Measurements from ENCODE around the gene GIMAP7.
A peak's percentile ranks its signal among the peaks of the same experiment; 100 is the strongest.
"Not testable (repeated sequence)": the region's sequence is repeated elsewhere in the genome, so short reads cannot be mapped to it uniquely, and the experiment has no call there.

GIMAP7 gene

GRCh38 chr7:150514748-150515222, at the start of gene GIMAP7:
GIMAP7 (plus strand) TSS chr7:150514872; CDS start chr7:150519975, 5,103 bp downstream.
- DNase-seq, result peak; percentile 7 to 18

DNA sequence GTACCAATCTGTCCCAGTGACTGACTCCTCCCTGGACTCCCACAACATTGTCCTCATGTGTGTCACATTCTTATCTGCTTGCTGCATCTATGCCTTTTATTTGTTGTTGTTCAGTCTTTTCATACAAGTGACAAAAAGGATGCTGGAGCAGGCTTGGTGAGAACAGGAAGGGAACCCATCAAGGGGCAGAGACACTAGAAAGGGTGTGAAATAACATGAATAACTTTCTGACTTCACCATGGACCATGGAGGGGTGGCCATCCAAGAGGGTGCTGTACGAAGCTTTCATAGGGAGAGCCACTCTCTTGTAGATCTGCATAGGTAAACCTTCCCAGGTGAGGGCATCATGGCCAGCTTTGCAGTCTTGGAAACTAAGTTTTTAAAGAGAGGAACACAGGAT, 49.7 kb upstream of the GIMAP7 start:
- DNase-seq, result no peak

GRCh38 chr7:150465414-150465813, 49.3 kb upstream of the GIMAP7 start:
- no peak for DNase-seq

DNA sequence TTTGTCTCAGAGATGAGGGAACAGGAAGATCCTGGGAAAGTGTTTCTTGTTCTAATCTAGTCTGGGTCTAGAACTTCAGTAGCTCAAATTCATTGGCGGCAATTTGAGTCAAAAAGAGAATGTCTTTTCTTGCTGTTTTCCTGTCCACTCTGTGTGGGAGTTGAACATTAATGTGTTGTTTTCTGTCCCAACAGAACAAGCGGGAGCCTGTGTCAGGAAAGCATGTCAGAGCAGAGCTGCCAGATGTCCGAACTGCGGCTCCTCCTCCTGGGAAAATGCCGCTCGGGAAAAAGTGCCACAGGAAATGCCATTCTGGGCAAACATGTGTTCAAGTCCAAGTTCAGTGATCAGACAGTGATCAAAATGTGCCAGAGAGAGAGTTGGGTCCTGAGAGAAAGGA, 48.2 kb upstream of the GIMAP7 start:
- DNase-seq, result no peak

DNA sequence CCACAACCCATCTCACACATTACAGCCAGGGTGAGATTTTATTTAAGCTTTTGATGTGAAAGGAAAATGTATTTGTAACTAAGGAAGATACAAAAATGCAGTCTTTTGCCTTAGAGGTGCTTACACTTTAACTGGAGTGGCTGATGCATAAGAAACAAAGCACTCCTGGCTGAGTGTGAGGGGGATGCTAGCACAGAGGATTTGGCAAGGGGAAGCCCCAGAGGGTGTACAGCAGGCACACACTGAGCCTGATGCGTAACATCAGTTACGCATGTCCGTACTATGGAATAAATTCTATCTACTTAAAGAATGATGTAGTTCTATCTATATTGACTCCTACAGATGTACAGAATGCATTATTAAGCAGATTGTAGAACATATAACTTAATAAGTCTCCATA, 46.4 kb upstream of the GIMAP7 start:
- DNase-seq, result no peak

DNA sequence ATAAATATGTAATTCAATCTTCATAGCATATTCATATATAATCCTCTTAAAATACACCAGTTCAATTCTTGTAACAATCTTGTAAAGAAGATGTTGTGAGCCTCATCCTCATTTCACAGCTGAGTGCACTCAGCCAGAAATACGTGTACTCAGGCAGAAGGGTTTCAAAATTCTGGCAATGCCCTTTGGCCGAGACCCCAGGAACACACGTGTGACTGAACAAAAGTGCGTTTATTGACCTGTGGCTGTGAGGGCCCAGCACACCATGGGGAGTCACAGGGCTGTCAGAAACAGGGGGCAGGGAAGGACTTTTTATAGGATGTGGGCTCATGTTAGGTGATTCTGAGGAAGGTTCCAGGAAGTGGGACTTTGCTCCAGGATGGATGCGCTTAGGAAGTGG, 42.8 kb upstream of the GIMAP7 start:
- no peak for DNase-seq

GRCh38 chr7:150473902-150474301, 40.8 kb upstream of the GIMAP7 start:
- DNase-seq, result no peak

DNA sequence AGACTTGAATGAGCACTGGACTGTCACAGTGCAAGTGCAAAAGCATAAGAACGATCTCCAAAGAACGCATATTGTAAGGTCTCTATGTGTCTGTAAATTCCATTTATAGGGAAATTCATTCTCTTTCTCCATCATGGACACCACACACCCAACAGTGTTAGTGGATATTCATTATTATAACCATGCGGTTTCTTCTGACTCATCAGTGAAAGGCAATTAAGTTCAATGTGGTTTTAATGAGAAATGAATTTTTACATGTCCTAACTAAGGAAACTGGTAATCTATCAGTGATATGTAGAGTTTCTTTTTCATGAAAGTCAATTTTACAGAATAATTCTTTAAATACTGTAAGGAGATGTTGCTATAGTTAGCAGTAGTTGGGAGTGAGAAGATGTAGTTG, 38.4 kb upstream of the GIMAP7 start:
- DNase-seq, result no peak

DNA sequence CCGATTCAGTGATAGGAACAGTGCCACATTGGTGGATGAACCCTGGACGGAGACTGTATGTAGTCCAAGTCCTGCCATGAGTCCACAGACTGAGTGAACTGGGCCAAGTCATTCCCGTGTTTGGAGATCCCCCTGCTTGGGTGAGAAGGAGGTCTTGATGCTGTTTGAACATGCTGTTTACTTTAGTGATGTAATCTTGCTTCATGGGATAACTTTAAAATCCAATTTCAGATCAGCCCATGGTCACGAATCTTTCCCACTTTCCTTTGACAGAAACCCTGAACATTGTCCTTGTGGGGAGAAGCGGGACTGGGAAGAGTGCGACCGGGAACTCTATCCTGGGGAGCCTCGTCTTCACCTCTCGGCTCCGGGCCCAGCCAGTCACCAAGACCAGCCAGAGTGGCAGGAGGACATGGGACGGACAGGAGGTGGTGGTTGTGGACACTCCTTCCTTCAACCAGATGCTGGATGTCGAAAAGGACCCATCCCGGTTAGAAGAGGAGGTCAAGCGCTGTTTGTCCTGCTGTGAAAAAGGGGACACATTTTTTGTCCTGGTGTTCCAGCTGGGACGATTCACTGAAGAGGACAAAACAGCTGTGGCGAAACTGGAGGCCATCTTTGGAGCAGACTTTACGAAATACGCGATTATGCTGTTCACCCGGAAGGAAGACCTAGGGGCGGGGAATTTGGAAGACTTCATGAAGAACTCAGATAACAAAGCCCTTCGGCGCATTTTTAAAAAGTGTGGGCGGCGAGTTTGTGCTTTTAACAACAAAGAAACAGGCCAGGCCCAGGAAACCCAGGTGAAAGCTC, 37.6 kb upstream of the GIMAP7 start:
- DNase-seq, result no peak

DNA sequence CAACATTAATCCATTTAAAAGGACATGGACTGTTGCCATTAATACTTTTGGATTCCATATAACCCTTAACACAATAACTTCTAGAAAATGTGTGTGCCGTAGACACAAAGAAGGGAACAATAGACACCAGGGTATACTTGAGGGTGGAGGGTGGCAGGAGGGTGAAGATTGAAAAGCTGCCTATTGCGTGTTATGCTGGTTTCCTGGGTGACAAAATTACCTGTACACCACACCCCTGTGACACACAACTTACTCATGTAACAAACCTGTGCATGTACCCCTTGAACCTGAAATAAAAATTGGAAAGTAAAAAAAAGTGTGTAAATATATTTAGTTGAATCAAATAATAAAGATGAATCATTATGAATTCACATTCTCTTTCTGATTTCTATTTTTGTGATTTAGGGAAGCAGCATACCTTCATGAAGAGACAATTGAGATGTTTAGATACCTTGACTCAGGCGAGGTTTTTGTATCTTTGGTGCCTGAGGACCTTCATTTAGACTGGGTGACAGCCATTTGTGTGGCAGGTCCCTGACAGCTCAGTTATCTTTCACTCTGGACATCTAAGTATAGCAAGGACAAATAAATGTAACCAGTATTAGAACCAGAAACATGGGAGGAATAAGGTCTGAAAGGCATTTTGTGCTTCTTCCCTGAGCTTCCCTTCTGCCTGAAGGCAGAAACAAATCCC, 35.5 kb upstream of the GIMAP7 start:
- no peak for DNase-seq

GRCh38 chr7:150481186-150481920, 33.3 kb upstream of the GIMAP7 start:
- peak; percentile 40 to 67 for DNase-seq

DNA sequence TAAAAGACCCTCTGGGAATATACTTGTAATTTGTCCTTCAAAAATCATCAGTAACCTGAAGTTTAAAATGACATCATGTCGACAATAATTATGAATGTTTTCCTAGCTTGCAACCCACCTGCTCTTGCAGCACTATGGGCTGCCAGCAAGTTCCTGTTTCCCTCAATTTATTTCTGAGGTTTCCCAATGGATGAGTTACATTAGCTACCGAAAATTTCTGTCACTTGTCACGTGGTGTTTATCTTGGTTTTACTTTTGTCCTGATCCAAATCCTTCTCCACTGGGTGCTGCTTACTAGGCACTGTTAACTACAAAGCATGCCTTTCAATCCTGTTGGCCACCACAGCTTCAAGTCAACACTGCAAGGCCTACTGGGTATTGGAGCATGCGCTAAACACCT, 32.8 kb upstream of the GIMAP7 start:
- peak; percentile 55 to 84 for DNase-seq

DNA sequence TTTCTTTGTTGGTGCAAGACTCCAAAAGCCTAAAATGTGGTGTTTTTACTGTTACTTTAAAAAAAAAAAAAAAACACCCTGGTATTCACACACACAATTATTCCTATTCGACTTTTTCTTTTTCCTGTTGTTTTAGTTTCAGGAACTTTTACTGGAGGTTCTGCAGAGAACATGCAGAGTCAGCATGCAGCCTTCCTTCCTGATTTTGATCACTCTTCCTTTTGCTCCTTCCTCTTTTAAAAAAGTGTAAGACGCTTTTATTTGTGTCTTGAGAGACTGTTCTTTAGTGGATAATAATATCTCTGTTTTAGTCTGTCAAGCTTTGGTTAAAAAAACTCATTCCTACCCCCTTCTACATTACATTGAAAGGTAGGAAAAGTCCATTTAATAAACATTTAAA, 31.2 kb upstream of the GIMAP7 start:
- peak; percentile 43 to 44 for DNase-seq

GRCh38 chr7:150484071-150484470, 30.6 kb upstream of the GIMAP7 start:
- DNase-seq, result not testable (repeated sequence)

- DNase-seq, result no peak
Measured at GRCh38 chr7:150487625-150488024, 27.0 kb upstream of the GIMAP7 start.

- DNase-seq, result peak; percentile 93 to 97
Measured at GRCh38 chr7:150489782-150490181, 24.9 kb upstream of the GIMAP7 start.

- DNase-seq, result not testable (repeated sequence)
Measured at GRCh38 chr7:150493442-150493841, 21.2 kb upstream of the GIMAP7 start.

GRCh38 chr7:150502519-150502918, 12.2 kb upstream of the GIMAP7 start:
- no peak for DNase-seq

DNA sequence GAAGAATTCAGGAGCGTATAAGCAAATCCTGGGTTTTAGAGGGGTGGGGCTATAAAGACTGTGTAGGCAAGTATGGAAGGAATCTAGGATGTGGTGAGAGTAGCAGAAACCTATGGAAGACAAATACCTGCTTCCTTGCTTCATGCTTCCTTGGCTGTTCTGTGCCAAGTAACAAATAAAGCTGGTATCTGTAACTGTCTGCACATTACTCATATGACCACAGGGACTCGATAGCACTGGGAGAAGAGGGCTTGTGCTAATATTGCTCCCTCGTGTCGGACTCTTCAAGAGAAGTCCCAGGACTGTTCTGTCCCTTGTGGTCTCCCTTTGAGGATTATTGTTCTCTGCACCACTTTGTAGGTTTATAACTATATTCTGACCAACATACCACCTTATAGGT, 11.5 kb upstream of the GIMAP7 start:
- DNase-seq, result no peak

DNA sequence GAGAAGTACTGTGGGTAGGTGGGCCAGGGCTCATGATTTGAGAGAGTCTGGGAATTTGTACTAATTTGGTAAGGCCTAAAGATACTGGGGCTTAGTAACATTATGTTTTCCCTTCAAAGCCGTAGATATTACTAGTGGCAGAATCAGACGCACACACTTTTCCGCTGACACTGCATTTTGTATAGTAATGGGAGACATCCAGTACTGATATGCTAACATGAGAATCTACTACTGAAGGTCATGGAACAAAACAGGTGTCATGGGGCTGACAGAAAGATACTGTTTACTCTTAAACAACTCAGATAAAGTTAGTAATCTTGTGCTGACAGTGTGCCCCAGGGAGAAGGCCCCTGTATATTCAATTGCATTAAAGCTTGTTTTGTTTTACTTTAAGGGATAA, 11.1 kb upstream of the GIMAP7 start:
- DNase-seq, result no peak

DNA sequence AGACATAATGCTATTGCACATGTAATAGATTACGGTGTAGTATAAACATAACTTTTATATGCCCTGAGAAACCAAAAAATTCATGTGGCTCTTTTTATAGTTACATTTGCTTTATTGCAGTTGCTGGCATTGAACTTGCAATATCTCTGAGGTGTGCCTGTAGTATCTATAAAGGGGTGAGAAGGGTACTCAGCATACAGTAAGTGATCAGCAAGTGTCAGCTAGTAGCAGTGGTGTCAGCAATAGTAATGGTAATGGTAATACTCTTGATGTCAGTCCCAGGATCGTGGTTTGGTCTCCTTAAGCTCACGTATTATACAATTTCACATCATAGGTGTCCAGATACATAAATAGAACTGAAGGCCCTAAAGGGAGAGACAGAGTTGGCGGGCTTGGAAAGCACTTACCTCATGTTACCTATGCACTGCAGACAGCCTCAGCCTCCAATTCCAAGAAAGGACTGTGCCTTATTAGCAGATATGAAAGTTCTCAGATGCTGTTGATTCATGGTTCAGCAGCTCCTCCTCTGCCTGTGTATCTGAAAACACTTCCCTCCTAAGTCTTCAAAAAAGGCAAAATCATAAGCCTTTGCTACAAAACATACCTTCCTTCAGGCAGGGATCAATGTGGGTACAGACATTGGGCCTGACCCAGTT, 6.6 kb upstream of the GIMAP7 start:
- no peak for DNase-seq

DNA sequence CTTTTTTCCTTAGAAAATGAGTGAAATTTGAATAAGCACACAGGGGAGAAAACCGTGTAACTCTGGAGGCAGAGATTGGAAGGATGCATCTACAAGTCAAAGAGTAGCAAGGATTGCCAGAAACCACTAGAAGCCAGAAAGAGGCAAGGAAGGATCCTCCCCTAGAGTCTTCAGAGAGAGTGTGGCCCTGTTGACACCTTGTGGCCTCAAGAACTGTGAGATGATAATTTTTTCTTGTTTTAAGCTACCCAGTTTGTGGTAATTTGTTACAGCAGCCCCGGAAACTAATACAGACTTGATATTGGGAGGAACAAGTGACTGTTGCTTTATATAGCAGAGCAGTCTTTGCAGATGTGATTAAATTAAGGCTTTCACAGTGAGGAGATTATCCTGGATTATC, 3.6 kb upstream of the GIMAP7 start:
- DNase-seq, result no peak

DNA sequence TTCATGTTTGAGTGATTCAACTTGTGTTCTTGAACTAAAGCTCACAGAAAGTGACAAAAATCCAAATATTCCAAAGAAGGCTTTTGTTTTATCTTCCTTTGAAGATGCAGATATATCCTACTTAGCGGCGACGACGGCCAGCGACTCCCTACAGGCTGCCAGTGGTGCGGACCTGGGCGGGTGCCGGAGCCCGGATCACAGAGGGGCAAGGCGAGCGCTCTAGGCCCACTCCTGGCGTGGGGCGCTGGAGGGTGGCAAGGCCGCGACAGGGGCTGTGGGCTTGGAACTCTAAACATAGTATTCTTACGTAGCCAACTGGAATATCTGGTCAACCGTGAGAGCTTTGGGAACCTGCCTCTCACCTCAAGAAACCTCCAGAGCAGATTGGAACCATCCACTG, 914 bp upstream of the GIMAP7 start:
- DNase-seq, result no peak
